Cortex of kidney (tissue), 1 donor: ENCODE results near the gene COL9A2.

Experiments used
- DNase-seq: peaks from one replicate; lab custom pipeline; 2025; lab: John Stamatoyannopoulos, UW

COL9A2 gene

GRCh38 chr1:40318476-40318875 is 1.4 kb upstream of the COL9A2 start:
- no peak for DNase-seq

GRCh38 chr1:40317394-40318074 is 448 bp upstream of the COL9A2 start:
- DNase-seq, result no peak

GRCh38 chr1:40315795-40316594 is 1.1 kb downstream of the COL9A2 start:
- no peak for DNase-seq

GRCh38 chr1:40315239-40315794 is 1.8 kb downstream of the COL9A2 start:
- no peak for DNase-seq

- no peak for DNase-seq
These were observed 2.3 kb downstream of the COL9A2 start for GRCh38 chr1:40314721-40315238.

GRCh38 chr1:40313958-40314720 is 2.9 kb downstream of the COL9A2 start:
- no peak for DNase-seq

- no peak for DNase-seq
These were observed 3.6 kb downstream of the COL9A2 start for GRCh38 chr1:40313329-40313957.

- no peak for DNase-seq
These were observed 4.6 kb downstream of the COL9A2 start for GRCh38 chr1:40312238-40313205.

GRCh38 chr1:40311692-40312091 is 5.4 kb downstream of the COL9A2 start:
- DNase-seq, result no peak

- no peak for DNase-seq
These were observed 6.0 kb downstream of the COL9A2 start for GRCh38 chr1:40310983-40311642.

GRCh38 chr1:40310129-40310461 is 7.0 kb downstream of the COL9A2 start:
- no peak for DNase-seq

- no peak for DNase-seq
These were observed 7.5 kb downstream of the COL9A2 start for GRCh38 chr1:40309374-40310128.

- DNase-seq, result no peak
These were observed 8.9 kb downstream of the COL9A2 start for GRCh38 chr1:40308036-40308727.

GRCh38 chr1:40307186-40307585 is 9.9 kb downstream of the COL9A2 start:
- DNase-seq, result no peak

GRCh38 chr1:40306296-40306695 is 10.8 kb downstream of the COL9A2 start:
- no peak for DNase-seq

GRCh38 chr1:40305871-40306270 is 11.2 kb downstream of the COL9A2 start:
- no peak for DNase-seq

GRCh38 chr1:40305451-40305850 is 11.6 kb downstream of the COL9A2 start:
- no peak for DNase-seq

GRCh38 chr1:40303790-40304189 is 13.3 kb downstream of the COL9A2 start:
- DNase-seq, result no peak
